Measurements from ENCODE around the gene SIGLEC12. TPM values are rescaled to one million over a fixed set of nuclear protein-coding genes. Genes with fewer than 3 reads are reported as not detected.

The SIGLEC12 gene
- total and polyA plus RNA-seq, 9 of the 15 experiments (the other 6 are each of a cell fraction or from before 2014, with no cell fraction given) = 0.08 to 1.3 (median 0.54) TPM

DNA sequence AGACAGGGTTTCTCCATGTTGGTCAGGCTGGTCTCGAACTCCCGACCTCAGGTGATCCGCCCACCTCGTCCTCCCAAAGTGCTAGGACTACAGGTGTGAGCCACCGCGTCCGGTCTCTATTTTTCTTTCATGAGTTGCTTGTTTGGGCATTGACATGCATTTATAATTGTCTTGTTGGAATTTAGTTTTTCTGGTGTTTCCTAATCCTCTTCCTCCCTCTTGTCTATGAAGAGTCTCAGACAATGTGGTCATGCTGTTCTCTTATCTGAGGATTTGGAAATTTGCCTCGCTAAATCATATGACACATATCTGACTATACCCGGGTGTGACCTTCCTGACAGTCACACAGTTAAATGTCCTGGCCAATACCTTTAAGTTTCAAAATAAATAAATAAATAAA lies 30.6 kb downstream of the SIGLEC12 start (continued):
- TF ChIP-seq EP400 (IDR thresholded peaks at IDR 0.05) = peak; percentile 39; the same call in 1 of the 2 replicates
- no peak for TF ChIP-seq KAT2B (IDR thresholded peaks at IDR 0.05; ENCODE audit: low read depth, low read length)
- TF ChIP-seq, protein P1, sequence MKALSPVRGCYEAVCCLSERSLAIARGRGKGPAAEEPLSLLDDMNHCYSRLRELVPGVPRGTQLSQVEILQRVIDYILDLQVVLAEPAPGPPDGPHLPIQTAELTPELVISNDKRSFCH (CRISPR knock-in tag; IDR thresholded peaks at IDR 0.05) = no peak
- TF ChIP-seq, protein P1 (tag; IDR thresholded peaks at IDR 0.05) = no peak
- TF ChIP-seq KDM1A (IDR thresholded peaks at IDR 0.05) = peak; percentile 18 to 60; a peak in 2 of 4 replicates
- peak; percentile 61 for TF ChIP-seq ARID1B (IDR thresholded peaks at IDR 0.05)
- no peak for TF ChIP-seq YY1 (IDR thresholded peaks at IDR 0.05; ENCODE audit: borderline replicate concordance in 1 of 3, control insufficient read depth in 1 of 3, extremely low read depth in 1 of 3, insufficient read depth in 3 of 3, insufficient read length in 1 of 3, insufficient replicate concordance in 2 of 3, low read depth in 1 of 3, low read length in 2 of 3)
- TF ChIP-seq ADNP (tag; IDR thresholded peaks at IDR 0.05) = peak; percentile 93; the same call in 1 of the 2 replicates
- TF ChIP-seq ZKSCAN3 (CRISPR knock-in tag; IDR thresholded peaks at IDR 0.05) = no peak
- TF ChIP-seq SAP30 (IDR thresholded peaks at IDR 0.05; ENCODE audit: borderline replicate concordance, insufficient read depth, low read depth, low read length, poor library complexity, severe bottlenecking) = no peak
- TF ChIP-seq ELF4 (CRISPR knock-in tag; IDR thresholded peaks at IDR 0.05) = no peak
- TF ChIP-seq HDAC3 (IDR thresholded peaks at IDR 0.05; ENCODE audit: borderline replicate concordance, partially characterized antibody) = peak; percentile 19
- TF ChIP-seq XRCC3 (IDR thresholded peaks at IDR 0.05) = no peak
- no peak for TF ChIP-seq ZNF76 (CRISPR knock-in tag; IDR thresholded peaks at IDR 0.05; ENCODE audit: borderline replicate concordance)
- peak; percentile 71; the same call in 1 of the 2 replicates for TF ChIP-seq SMAD4 (CRISPR knock-in tag; conservative IDR thresholded peaks at IDR 0.05)
- TF ChIP-seq CC2D1A (IDR thresholded peaks at IDR 0.05) = peak; percentile 18; the same call in 1 of the 2 replicates
- TF ChIP-seq EGR1 (conservative IDR thresholded peaks at IDR 0.05) = peak; percentile 82
- TF ChIP-seq, protein P2, sequence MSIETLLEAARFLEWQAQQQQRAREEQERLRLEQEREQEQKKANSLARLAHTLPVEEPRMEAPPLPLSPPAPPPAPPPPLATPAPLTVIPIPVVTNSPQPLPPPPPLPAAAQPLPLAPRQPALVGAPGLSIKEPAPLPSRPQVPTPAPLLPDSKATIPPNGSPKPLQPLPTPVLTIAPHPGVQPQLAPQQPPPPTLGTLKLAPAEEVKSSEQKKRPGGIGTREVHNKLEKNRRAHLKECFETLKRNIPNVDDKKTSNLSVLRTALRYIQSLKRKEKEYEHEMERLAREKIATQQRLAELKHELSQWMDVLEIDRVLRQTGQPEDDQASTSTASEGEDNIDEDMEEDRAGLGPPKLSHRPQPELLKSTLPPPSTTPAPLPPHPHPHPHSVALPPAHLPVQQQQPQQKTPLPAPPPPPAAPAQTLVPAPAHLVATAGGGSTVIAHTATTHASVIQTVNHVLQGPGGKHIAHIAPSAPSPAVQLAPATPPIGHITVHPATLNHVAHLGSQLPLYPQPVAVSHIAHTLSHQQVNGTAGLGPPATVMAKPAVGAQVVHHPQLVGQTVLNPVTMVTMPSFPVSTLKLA (conservative IDR thresholded peaks at IDR 0.05) = peak; percentile 32 to 41; a peak in 2 of 4 replicates
- TF ChIP-seq DMBX1 (CRISPR knock-in tag; IDR thresholded peaks at IDR 0.05; ENCODE audit: borderline replicate concordance) = peak; percentile 40; the same call in 1 of the 2 replicates
- TF ChIP-seq, protein P3, sequence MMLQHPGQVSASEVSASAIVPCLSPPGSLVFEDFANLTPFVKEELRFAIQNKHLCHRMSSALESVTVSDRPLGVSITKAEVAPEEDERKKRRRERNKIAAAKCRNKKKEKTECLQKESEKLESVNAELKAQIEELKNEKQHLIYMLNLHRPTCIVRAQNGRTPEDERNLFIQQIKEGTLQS (IDR thresholded peaks at IDR 0.05) = peak; percentile 34; the same call in 1 of the 2 replicates
- TF ChIP-seq, protein P3 (CRISPR knock-in tag; conservative IDR thresholded peaks at IDR 0.05) = no peak
- TF ChIP-seq BCL6 (CRISPR knock-in tag; IDR thresholded peaks at IDR 0.05) = no peak
- TF ChIP-seq RHOXF2B (CRISPR knock-in tag; conservative IDR thresholded peaks at IDR 0.05) = 0 out of 2 replicates have a peak, but pooled peaks have one; percentile 46
- 0 out of 2 replicates have a peak, but pooled peaks have one; percentile 22 for TF ChIP-seq KLF13 (tag; IDR thresholded peaks at IDR 0.05; ENCODE audit: borderline replicate concordance, low read depth)
- TF ChIP-seq, protein P4, sequence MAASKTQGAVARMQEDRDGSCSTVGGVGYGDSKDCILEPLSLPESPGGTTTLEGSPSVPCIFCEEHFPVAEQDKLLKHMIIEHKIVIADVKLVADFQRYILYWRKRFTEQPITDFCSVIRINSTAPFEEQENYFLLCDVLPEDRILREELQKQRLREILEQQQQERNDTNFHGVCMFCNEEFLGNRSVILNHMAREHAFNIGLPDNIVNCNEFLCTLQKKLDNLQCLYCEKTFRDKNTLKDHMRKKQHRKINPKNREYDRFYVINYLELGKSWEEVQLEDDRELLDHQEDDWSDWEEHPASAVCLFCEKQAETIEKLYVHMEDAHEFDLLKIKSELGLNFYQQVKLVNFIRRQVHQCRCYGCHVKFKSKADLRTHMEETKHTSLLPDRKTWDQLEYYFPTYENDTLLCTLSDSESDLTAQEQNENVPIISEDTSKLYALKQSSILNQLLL (CRISPR knock-in tag; IDR thresholded peaks at IDR 0.05; ENCODE audit: borderline replicate concordance) = no peak

Measured in K562 (cell line).